Sigmoid colon (tissue), 4 donors: ENCODE measurements around the gene ECT2.

Experiments
- CTCF ChIP-seq, 4 experiments: fragments of 450-650 bp in 3 of 4; fragments of 200-600 bp in 1 of 4; IDR thresholded peaks; one replicate each; pipeline ENCODE4 v1.5.1; 2016 to 2019; ENCODE audit warnings: antibody characterized with exemption in 4 of 4, mild to moderate bottlenecking in 3 of 4, moderate library complexity in 2 of 4
- EP300 ChIP-seq, 4 donors: sonication (generic); formaldehyde crosslinking; IDR thresholded peaks; one replicate each; pipeline ENCODE4 v1.6.1; 2017; ENCODE audit warnings: antibody characterized with exemption in 4 of 4
- POLR2A ChIP-seq, 2 donors: fragments of 450-650 bp; IDR thresholded peaks; one replicate each; pipeline ENCODE4 v1.6.1; 2016; ENCODE audit warnings: antibody characterized with exemption in 2 of 2, mild to moderate bottlenecking in 2 of 2, moderate library complexity in 2 of 2
- POLR2AphosphoS5 ChIP-seq, 4 donors: sonication (generic); formaldehyde crosslinking; IDR thresholded peaks; one replicate each; pipeline ENCODE4 v1.6.1; 2017; ENCODE audit warnings: antibody characterized with exemption in 4 of 4

GRCh38 chr3:172776049-172776717 is 25.7 kb downstream of the ECT2 start:
- TF ChIP-seq POLR2AphosphoS5 (IDR thresholded peaks at IDR 0.05) (no peak), CTCF (IDR thresholded peaks at IDR 0.05) (no peak), POLR2A (IDR thresholded peaks at IDR 0.05) (no peak), EP300 (IDR thresholded peaks at IDR 0.05) (no peak)
